IPS-NIHi7 (cell line): ENCODE results near the gene SLITRK4.

Experiments
- DNase-seq: peaks from one replicate; pipeline ENCODE4 v3.0.0; 2012; ENCODE audit warnings: mixed read lengths; ENCODE audit errors: extremely low spot score

Gene SLITRK4, protein sequence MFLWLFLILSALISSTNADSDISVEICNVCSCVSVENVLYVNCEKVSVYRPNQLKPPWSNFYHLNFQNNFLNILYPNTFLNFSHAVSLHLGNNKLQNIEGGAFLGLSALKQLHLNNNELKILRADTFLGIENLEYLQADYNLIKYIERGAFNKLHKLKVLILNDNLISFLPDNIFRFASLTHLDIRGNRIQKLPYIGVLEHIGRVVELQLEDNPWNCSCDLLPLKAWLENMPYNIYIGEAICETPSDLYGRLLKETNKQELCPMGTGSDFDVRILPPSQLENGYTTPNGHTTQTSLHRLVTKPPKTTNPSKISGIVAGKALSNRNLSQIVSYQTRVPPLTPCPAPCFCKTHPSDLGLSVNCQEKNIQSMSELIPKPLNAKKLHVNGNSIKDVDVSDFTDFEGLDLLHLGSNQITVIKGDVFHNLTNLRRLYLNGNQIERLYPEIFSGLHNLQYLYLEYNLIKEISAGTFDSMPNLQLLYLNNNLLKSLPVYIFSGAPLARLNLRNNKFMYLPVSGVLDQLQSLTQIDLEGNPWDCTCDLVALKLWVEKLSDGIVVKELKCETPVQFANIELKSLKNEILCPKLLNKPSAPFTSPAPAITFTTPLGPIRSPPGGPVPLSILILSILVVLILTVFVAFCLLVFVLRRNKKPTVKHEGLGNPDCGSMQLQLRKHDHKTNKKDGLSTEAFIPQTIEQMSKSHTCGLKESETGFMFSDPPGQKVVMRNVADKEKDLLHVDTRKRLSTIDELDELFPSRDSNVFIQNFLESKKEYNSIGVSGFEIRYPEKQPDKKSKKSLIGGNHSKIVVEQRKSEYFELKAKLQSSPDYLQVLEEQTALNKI

DNA sequence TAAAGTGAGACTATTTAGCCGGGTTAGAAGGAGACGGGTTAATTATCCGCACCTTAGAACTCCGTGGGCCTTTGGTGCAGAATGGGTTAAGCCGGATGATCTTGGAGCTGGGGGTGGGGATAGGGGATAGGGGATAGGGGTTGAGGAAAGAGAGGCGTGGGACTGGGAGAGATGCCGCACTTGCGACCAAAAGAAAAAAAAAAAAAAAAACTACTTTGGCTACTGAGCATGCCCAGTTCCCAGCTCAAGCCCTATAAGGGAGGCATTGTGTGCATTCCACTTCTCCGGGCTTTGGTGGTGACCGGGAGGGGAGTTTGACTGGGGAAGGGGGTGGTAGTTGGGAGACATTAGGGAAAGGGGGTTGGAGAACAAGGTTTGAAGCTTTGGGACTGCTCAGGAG lies at the start of gene SLITRK4:
SLITRK4 (minus strand) TSS at position 187 of the 400 bp plus-strand sequence. CDS start 4,993 bp downstream, outside the sequence.
- DNase-seq: no peak

DNA sequence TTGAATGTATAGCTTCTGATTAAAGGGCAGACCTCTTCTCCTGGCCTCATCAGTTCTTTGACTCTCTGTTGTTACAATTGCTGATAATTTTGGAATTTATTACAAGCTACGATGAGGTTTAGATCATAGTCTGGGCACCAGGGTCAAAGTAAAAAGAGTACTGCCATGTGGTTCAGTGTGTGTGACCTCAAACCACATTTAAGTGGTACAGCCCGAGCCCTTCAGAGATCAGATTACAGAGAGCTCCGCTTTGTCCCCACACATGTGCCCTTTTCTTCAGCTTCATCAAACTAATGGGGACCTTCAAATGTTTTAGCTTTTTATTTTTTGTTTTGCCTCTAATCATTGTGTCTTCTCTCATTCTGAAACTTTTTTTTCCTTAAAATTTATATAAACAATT lies 47.6 kb upstream of the SLITRK4 start:
- DNase-seq: no peak

DNA sequence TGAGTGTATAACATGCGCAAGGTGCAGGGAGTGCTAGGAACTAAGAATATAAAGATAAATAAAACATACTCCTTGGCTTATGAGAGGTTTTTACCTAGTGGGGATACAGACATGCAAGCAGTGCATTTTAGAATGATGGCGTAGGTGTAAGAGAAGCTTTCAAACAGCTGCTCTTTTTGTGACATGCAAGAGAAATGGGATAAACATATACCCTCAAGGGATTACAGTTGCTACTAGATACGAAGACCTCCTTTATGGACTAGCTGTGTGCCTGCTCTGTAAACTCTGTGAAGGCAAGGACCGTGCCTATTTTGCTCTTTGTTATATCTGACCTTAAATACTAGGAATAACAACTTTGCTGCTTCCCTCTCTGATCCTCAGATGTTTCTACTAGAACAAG lies 39.0 kb upstream of the SLITRK4 start:
- no peak for DNase-seq

DNA sequence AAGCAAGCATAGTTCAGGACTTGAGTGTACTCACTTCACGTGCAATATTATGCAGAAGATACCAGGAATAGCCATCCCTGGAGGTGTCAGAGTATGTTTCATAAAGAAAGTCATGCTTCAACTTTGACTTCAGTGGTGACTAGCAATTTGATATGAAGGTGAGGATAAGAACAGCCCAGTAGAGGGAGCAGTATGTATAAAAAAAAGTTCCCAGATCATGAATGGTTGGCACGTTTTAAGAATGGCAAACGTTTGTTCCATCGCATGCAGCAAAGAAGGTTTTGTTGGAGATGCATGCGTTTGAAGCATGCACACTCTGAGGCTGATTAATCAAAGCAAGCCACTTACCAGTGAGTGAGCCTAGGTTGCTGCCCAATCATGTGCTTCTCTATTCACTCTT lies 33.5 kb upstream of the SLITRK4 start:
- no peak for DNase-seq

DNA sequence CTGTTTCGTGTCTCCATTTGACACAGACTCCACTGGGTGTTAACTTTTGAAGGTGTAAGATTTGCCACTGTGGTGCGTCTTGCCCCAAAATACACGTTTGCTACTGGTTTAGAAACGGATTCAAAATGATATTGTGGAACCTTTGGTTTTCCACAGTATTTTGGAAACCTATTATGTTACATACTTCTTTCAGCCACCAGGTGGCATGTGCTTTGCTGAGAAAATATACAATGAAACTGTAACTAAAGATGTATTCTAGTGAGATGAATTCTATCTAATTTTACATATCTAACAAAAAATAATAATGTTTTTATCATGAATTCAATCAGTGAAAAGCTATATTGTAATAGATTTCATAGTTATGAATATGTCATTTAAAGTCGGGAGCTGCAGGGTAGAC lies 28.4 kb upstream of the SLITRK4 start:
- DNase-seq: peak; percentile 6

DNA sequence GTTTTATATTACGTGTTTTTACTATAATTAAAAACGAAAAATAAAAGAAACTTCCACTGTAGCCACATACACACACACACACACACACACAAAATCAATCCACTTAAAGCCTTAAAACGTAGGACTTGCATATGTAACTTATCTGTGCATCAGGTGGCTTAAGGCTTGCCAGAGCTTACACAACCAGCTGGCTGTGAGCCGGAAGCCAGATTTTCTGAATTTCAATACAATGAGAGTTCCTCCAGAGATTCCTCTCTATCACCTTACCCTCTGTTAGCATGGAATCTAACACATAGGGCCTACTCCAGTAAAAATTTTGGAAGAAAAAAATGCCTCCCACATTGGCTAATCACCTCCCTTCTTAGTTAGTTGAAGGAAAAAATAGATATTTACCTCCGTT lies 27.9 kb upstream of the SLITRK4 start:
- DNase-seq: no peak

DNA sequence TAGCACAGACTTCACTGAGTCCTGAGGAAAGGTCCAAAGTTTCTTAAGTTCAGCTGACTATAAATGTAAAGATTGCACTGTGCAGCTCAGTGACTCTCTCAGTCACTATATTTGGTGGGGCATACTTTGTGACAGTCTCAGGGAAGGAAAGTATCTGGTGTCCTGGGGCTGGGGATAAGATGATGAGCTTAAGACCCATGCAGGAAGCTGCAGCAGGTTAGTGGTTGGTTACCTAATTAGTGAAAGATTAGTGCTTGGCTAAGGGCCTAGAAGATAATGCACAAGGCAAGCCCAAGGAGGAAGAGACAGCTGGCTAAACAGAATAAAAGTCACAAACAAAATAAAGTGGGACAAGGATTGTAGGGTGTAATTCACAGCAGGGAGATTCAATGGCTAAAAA lies 25.4 kb upstream of the SLITRK4 start:
- no peak for DNase-seq

DNA sequence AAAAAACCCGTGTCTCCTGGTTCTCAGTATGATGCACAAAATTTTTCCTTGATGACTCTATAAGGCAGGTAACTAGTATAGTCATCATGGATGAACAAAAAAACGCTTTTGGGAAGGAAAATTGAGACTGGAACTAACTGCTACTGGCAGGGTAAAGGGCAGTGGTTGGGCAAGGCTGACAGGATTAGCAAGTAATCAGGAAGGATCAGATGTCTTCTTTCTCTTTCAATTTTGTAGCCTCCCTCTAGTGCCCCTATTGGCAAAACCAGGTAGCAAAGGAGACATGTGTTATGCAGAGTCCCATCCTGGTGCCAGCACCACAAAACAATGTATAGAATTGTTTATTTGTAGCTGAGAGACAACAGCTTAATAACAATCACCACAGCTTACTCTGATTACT lies 12.8 kb upstream of the SLITRK4 start:
- no peak for DNase-seq

DNA sequence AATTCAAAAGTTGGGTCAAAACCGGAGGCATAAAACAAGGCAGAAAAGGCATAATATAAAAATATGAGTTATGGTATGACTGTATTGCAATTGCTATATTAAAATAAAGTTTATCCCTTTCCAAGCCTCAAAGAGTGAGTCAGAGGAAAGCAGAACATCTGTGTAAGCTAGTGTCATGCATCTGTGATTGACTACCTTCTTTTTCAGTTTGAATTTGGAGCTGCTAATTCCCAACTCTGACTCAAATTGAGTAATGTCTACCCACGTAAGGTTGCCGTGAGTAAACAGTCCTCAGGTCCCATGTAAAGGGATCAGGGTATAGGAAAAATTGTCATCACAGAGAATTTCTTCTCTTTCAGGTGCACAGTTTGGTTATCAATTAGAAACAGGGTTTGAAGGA lies 6.5 kb upstream of the SLITRK4 start:
- no peak for DNase-seq

DNA sequence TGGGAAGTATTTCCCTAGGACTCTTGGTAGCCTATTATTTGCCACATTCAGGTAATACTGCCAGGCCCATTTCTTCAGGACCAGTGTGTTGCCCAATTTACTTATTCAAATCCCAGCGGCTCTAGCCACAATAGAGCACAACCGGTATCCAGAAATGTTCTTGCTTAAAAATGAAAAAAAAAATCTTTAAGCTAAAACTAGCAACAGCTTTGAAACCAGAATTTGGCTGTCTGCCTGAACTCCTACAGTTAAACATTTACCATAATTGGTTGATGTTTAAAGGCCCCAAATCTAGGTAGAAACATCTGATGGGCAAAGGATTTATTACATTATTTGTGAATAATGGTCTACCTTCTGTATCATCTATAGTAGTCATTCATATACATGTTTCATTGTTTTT lies 930 bp upstream of the SLITRK4 start:
- no peak for DNase-seq

DNA sequence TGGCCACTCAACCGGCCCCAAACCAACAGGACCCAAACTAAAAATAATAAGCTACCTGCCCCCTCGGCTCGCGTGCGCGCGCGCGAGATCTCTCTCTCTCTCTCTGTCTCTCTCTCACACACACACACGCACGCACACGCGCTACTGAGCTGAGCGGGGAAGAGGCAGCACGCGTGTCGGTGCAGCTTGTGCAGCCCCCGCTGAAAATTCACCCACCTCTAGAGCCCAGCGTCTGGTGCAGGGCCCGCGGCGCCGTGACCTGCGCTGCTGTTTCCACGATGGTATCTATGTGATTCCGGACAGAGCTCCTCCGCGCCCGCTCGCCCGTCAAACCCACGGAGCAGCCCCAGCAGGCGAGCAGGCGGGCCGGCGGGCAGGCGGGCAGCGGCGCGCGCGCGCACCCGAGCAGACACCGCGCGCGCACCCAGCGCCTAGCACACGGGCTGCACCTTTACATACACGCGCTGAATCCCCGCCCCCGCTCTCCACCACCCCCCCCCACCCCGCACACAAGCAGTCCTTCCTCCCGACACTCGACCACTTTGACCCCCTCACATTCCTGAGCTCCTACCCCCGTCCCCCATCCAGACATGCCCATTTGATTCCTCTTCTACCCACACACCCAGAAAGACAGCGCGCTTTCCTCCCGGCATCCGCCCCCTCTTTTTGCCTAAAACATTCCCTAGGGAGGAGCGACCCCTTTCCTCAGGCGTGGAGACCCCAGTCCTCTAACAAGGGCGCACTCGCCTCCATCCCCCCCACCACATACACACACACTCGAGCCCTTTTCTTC lies 1.0 kb downstream of the SLITRK4 start:
- no peak for DNase-seq

DNA sequence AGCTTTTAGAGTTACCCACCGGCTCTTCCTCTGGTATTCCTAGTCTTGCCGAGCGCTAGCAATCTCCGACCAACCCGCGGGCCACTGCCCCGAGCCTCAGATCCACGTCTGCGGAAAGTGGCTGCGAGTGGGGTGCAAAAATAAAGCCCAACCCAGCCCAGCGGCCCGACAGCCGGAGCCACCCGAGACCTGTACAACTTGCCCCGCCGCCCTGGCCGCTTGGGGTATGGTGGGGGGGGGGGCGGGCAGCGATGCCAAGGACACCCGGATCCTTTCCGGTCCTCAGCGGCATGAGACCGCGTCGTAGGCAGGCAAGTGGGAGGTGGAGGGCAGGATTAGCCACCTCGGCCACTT lies 1.6 kb downstream of the SLITRK4 start:
- no peak for DNase-seq

DNA sequence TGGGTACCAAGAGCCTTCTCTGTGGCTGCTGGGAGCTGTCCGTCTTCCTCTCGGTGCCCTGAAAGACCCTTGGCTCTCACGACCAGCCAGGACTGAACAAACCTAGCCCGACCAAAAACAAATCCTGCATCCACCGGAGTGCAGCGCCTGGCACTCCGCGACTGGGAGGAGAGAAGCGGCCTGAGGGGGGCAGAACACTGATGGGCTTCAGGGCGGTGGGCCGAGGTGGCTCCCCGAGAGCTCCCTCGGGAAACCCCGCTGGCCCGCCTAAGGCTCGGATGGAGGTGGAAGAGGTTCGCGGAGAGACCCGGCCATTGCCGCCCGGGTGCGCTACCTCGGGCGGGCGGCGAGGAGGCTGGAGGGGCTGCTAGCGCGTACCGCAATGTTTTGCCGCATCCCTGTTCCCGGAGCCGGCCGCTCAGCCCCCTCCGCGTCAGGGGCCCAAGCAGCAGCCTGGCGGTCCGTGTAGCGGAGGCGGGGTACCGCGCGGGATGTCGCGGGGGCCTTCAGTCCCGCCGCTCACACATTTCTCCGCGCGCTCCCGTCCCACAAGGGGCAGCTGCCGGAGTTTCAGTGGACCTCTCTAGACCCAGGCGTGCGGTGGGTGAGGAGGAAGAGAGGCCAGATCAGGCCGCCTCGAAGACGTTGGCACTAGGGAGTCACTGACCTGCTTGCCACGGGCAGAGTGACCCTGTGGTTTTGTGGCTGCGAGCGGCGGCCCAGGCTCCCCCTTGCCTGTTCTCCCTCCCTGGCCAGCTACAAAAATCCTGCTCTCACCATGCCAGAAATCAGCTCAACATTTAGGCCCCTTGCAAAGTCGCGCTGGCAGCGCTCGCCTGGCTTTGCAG lies 2.2 kb downstream of the SLITRK4 start:
- no peak for DNase-seq

DNA sequence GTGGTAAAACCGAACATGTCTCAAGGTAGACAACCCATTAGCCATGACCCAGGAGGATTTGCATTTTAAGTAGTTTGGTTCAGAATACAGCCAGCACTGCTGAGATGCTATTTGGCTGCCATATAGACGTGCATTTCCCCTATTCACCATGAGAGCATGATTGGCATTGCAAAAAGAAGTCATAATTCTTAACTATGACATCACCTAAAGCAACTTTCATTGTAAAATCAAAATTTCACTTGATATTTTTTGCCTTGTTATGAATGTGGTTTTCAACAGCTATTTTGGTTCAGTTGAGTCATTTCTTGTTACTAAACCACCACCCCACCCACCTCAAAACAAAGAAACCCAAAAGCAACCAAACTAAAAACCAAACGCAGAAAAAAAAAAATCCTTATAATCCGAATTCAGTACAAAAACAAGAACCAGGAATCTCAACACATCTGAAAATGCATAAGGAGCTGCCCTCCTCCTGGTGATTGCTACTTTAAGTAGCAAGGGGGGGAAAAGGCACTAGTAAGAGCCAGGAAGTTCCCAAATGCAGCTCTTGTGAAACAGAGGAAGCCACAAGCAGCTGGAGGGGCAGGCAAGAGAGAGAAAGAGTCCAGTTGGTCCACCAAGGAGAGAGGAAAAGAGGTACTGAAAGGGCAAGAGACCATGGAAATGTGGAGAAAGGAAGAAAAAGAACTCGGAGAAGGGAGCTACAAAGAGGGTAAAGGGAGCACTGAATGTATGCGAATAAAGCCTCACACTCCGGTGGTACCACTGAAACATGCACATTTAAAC lies 3.1 kb downstream of the SLITRK4 start:
- DNase-seq: no peak

DNA sequence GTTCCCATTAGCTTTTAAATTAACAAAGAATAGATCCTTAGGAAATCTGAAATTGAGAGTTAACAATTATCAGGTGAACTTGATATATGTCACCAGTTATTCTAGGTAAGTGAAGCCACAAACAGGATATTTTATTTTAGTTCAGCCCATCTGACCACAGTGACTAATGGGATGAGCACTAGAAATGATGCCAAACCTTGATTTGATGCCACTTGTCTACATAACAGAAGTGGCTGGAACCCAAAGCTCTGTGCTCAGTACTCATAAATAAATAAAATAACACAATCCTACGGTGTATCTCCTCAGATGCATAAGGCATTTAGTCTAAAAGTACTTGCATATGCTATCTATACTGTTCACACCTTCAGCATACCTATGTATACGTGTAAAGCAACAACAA lies 12.2 kb downstream of the SLITRK4 start:
- no peak for DNase-seq

DNA sequence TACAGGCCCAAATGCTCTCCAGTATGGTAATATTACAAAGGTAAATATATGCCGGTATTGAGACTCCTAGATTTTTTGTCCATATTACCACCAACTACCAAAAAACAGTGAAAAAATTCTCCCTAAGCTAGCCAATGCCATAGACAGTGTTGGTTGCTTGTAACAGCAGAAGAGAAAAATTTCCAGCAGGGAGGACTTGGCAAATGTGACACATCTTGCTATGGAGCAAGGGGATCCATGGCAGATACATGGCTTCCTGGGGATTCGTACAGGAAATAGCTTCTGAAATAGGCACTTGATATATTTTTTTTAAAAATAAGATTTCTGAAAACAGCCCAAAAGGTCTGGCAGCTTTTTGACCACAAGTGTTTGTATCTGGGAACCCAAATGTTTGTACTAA lies 14.6 kb downstream of the SLITRK4 start:
- DNase-seq: no peak

DNA sequence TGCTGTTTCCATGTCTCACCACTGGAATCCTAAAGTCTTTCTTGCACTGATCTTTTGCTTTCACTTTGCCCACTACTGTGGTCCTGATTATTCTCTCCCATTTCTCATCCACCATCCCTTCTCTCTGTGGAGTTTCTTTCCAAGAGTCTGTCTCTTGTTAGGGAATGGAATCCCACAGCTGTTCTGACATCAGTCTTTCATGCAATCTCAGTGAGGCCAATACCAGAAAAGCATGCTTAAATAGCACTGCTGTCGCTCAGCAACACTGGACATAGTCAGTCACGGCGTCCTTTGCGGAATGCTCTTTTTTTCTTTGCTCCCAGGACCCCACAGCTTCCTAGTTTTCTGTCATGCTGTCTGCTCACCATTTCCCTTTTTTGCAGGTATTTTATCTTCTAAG lies 20.1 kb downstream of the SLITRK4 start:
- DNase-seq: no peak

DNA sequence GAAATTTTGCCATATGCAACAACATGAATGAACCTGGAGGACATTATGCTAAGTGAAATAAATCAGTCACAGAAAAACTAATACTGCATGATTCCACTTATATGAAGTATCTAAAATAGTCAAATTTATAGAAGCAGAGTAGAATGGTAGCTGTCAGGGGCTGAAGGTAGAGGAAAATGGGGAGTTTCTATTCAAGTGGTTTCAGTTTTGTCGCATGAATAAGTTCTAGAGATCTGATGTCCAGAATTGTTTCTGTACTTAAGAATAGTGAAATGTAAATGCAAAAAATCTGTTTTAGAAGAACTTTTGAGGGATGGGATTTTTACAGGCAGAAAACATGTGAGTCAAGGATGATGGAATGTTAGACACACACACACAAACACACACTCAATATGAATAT lies 34.1 kb downstream of the SLITRK4 start:
- DNase-seq: no peak

DNA sequence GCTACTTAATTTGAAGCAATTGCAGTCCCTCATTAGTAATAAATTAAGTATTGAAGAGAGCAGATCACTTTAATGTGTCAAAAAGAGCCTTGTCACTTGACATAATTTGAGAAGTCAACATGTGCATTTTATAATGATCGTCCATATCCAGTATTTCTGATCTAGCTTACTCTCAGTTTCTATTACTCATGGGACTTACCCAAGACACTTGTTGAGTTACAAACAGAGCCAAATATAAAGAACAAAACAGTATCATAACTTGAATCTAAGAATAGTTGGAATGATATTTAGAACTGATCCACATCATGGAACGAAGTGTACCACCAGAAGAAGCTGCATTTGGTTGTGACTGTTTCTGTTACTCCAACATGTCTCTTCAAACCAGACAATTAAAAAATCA lies 54.7 kb downstream of the SLITRK4 start:
- DNase-seq: no peak

DNA sequence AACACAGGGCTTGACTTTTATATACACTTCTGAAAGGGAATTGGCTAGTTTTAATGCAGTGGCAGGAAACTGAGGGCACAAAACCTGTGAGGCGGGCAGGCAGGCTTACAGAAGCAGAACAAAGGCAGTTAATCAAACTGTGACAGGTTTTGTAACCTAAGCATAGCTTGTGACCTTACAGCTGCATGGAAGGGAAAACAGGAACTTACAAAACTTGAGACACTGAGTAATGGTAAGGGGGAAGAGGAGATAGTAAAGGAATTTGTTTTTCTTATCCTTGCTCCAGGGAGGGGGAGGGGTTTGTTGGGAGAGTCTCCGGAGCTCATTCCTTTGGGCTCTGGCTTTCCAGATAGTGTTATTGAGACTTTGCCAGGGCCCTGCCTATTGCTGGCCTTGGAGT lies 55.6 kb downstream of the SLITRK4 start:
- DNase-seq: no peak
